SK-N-SH (cell line): ENCODE results near the gene CDS1. TPM values are rescaled to one million over a fixed set of nuclear protein-coding genes. Genes with fewer than 3 reads are reported as not detected.

Source experiments
- CTCF ChIA-PET: fragments of 300-600, 350-600 bp; formaldehyde crosslinking; extraction: SDS; loops from one replicate; lab custom pipeline; 2021; lab: Yijun Ruan, JAX
- POLR2A ChIA-PET: fragments of 350-600 bp; sonication (Branson Sonifier 250); formaldehyde crosslinking; extraction: SDS; loops from one replicate; lab custom pipeline; 2020; ENCODE audit warnings: antibody characterized with exemption, inconsistent platforms; lab: Yijun Ruan, JAX
- DNase-seq: peaks from one replicate; pipeline ENCODE4 v3.0.0; 2012
- H2AFZ ChIP-seq: fragments of 200-600 bp; sonication (generic); 2 replicates; pipeline ENCODE4 v1.8.1; 2016; ENCODE audit warnings: antibody characterized with exemption, mild to moderate bottlenecking, low read depth
- H3F3A ChIP-seq: fragments of 200-600 bp; sonication (generic); replicated peaks from 2 replicates; pipeline ENCODE3; 2016; ENCODE audit warnings: antibody characterized with exemption, mild to moderate bottlenecking; ENCODE audit not compliant: insufficient read depth
- H3K27ac ChIP-seq, 2 experiments: fragments of 200-500 bp in 1 of 2; fragments of 200-600 bp in 1 of 2; sonication (Bioruptor generic) in 1 of 2; sonication (generic), shearing (Covaris generic) in 1 of 2; 2 replicates each; pipeline versions ENCODE4 v1.5.1 to v1.6.1; 2014 to 2016; ENCODE audit warnings: low read depth in 2 of 2, inconsistent platforms in 1 of 2, low read length in 1 of 2, mild to moderate bottlenecking in 1 of 2, mixed read lengths in 1 of 2
- H3K27me3 ChIP-seq: fragments of 200-600 bp; sonication (generic), shearing (Covaris generic); 2 replicates; pipeline ENCODE4 v1.6.1; 2016; ENCODE audit warnings: mixed run types; ENCODE audit not compliant: insufficient read depth
- H3K36me3 ChIP-seq, 2 experiments: fragments of 200-500 bp in 1 of 2; fragments of 200-600 bp in 1 of 2; sonication (Bioruptor generic) in 1 of 2; sonication (generic) in 1 of 2; replicated peaks in 1 of 2; 2 replicates each; pipeline versions ENCODE3 to v1.5.1; 2014 to 2016; ENCODE audit warnings: low read length in 1 of 2, mild to moderate bottlenecking in 1 of 2; ENCODE audit not compliant: insufficient read depth in 2 of 2, control insufficient read depth in 1 of 2
- H3K4me1 ChIP-seq, 2 experiments: fragments of 200-500 bp in 1 of 2; fragments of 200-600 bp in 1 of 2; sonication (Bioruptor generic) in 1 of 2; sonication (generic), shearing (Covaris generic) in 1 of 2; 2 replicates each; pipeline versions ENCODE4 v1.5.1 to v1.6.1; 2014 to 2016; ENCODE audit warnings: low read depth in 1 of 2, low read length in 1 of 2, mixed run types in 1 of 2; ENCODE audit not compliant: insufficient read depth in 2 of 2, control insufficient read depth in 1 of 2
- H3K4me2 ChIP-seq: fragments of 200-600 bp; sonication (generic), shearing (Covaris generic); 2 replicates; pipeline ENCODE4 v1.6.1; 2017; ENCODE audit warnings: mixed run types
- H3K4me3 ChIP-seq, 2 experiments: fragments of 200-500 bp in 1 of 2; fragments of 200-600 bp in 1 of 2; sonication (Bioruptor generic) in 1 of 2; sonication (generic), shearing (Covaris generic) in 1 of 2; 2 replicates each; pipeline versions ENCODE4 v1.5.1 to v1.8.1; 2014 to 2016; ENCODE audit warnings: low read depth in 2 of 2, inconsistent platforms in 1 of 2, low read length in 1 of 2, mild to moderate bottlenecking in 1 of 2, mixed read lengths in 1 of 2, moderate library complexity in 1 of 2
- H3K79me2 ChIP-seq: fragments of 200-600 bp; sonication (generic); 2 replicates; pipeline ENCODE4 v1.8.1; 2017; ENCODE audit warnings: mild to moderate bottlenecking; ENCODE audit not compliant: insufficient read depth
- H3K9ac ChIP-seq: fragments of 200-600 bp; sonication (generic); 2 replicates; pipeline ENCODE4 v1.6.1; 2017; ENCODE audit warnings: mixed run types
- H3K9me2 ChIP-seq: fragments of 200-600 bp; sonication (generic); 2 replicates; pipeline ENCODE4 v1.6.1; 2017; ENCODE audit warnings: mixed run types
- H3K9me3 ChIP-seq: fragments of 200-600 bp; sonication (generic); 2 replicates; pipeline ENCODE4 v1.6.1; 2017; ENCODE audit warnings: mixed run types, mild to moderate bottlenecking, moderate library complexity
- H4K20me1 ChIP-seq: fragments of 200-600 bp; sonication (generic); 2 replicates; pipeline ENCODE4 v1.6.1; 2017; ENCODE audit warnings: mild to moderate bottlenecking, mixed run types; ENCODE audit not compliant: insufficient read depth
- CHD2 ChIP-seq: fragments of 150-350 bp; IDR thresholded peaks from 2 replicates; pipeline ENCODE4 v1.6.1; 2018; ENCODE audit warnings: low read length; ENCODE audit not compliant: partially characterized antibody
- EP300 ChIP-seq, 2 experiments: IDR thresholded peaks; 2 replicates each; pipeline versions ENCODE4 v1.4.0 to v1.6.1; 2012; ENCODE audit warnings: borderline replicate concordance in 1 of 2, low read depth in 1 of 2, low read length in 1 of 2
- EZH2phosphoT487 ChIP-seq: fragments of 200-600 bp; sonication (generic); IDR thresholded peaks from 2 replicates; pipeline ENCODE4 v1.6.1; 2017; ENCODE audit warnings: low read depth, mixed run types, mild to moderate bottlenecking, antibody characterized with exemption, moderate library complexity, borderline replicate concordance
- FOXM1 ChIP-seq: IDR thresholded peaks from 2 replicates; pipeline ENCODE4 v1.4.0; 2012; ENCODE audit warnings: low read depth, mild to moderate bottlenecking
- GATA2 ChIP-seq: sonication (generic); formaldehyde crosslinking; IDR thresholded peaks from 2 replicates; pipeline ENCODE4 v1.5.0; 2020; ENCODE audit warnings: mild to moderate bottlenecking, missing genetic modification reagents
- MEF2A ChIP-seq: IDR thresholded peaks from 2 replicates; pipeline ENCODE4 v1.4.0; 2012; ENCODE audit warnings: low read depth, borderline replicate concordance
- MXI1 ChIP-seq: IDR thresholded peaks from 2 replicates; pipeline ENCODE4 v1.6.1; 2012; ENCODE audit warnings: mild to moderate bottlenecking, low read depth, low read length, improper control_type of control experiment
- RCOR1 ChIP-seq: fragments of 150-350 bp; IDR thresholded peaks from 2 replicates; pipeline ENCODE4 v1.6.1; 2017; ENCODE audit warnings: antibody characterized with exemption, low read length
- SIN3A ChIP-seq: IDR thresholded peaks from 2 replicates; pipeline ENCODE4 v1.6.1; 2012; ENCODE audit warnings: low read depth, mild to moderate bottlenecking, low read length, moderate library complexity, borderline replicate concordance
- SMC3 ChIP-seq: IDR thresholded peaks from 2 replicates; pipeline ENCODE4 v1.6.1; 2012; ENCODE audit warnings: low read depth, low read length, improper control_type of control experiment
- TAF1 ChIP-seq: IDR thresholded peaks from 2 replicates; pipeline ENCODE4 v1.6.1; 2012; ENCODE audit warnings: low read depth, mild to moderate bottlenecking, low read length, moderate library complexity, borderline replicate concordance
- WGBS: methylation state at CpG from one replicate; pipeline ENCODE4 v1.1.6; 2017; ENCODE audit warnings: low lambda C conversion rate; 5-methylcytosine and 5-hydroxymethylcytosine counted together
- polyA plus RNA-seq, 3 experiments: library from polyadenylated mRNA; depleted of rRNA; stranded (reverse); fragments of >200 nt; gene quantifications; 2 replicates each; pipeline ENCODE4 v1.2.3, GENCODE V29; 2012
- TF ChIP-seq, protein P1 (sequence below): fragments of 200-600 bp; sonication (generic); IDR thresholded peaks from 2 replicates; pipeline ENCODE4 v1.6.1; 2017; ENCODE audit warnings: antibody characterized with exemption, mild to moderate bottlenecking, moderate library complexity
- TF ChIP-seq, protein P2 (sequence below): IDR thresholded peaks from 2 replicates; pipeline ENCODE4 v1.6.1; 2012; ENCODE audit warnings: mild to moderate bottlenecking, low read depth, low read length, moderate library complexity
- TF ChIP-seq, protein P3 (sequence below): IDR thresholded peaks from 2 replicates; pipeline ENCODE4 v1.4.0; 2012; ENCODE audit warnings: low read depth, borderline replicate concordance
- TF ChIP-seq, protein P4 (sequence below): IDR thresholded peaks from 2 replicates; pipeline ENCODE4 v1.4.0; 2012; ENCODE audit warnings: low read depth
- TF ChIP-seq, protein P5 (sequence below): fragments of 150-350 bp; IDR thresholded peaks from 2 replicates; pipeline ENCODE4 v1.6.1; 2016; ENCODE audit warnings: mild to moderate bottlenecking, low read depth, low read length

Gene CDS1
- polyA plus RNA-seq, 1 of the 3 experiments (the other 2 are of a cell fraction) = 0.02 TPM

DNA sequence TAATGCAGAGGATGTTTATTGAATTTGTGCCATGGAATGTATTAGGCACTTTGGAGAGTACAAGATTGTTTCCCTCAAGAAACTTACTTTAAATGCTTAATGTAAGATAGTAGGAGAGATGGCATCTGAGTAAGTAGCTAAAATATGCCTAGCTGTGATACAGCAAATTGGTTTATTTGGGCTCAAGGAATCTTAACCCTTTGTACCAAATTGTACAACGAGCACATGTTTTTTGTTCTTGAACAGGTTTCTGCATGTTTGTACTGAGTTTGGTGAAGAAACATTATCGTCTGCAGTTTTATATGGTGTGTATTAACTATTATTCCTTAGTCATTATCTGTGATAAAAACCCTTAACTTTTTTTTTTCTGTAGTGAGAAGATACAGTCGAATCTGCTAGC is 48.6 kb downstream of the CDS1 start:
- DNase-seq = no peak
- Histone ChIP-seq H4K20me1 (no peaks in the 10 kb centered on the region), H3K9ac (no peak overlapping the region), H3K36me3 (no peaks in the 10 kb centered on the region), H3K4me2 (no peak overlapping the region), H3K9me3 (no peaks in the 10 kb centered on the region), H3K9me2 (no peaks in the 10 kb centered on the region), H3K4me3 (no peak overlapping the region), H3K27ac (no peak overlapping the region), H3K4me1 (no peaks in the 10 kb centered on the region), H3K27me3 (no peaks in the 10 kb centered on the region), H3F3A (no peaks in the 10 kb centered on the region), H3K79me2 (no peaks in the 10 kb centered on the region)
- CTCF ChIA-PET = no interaction called here
- TF ChIP-seq TAF1 (no peak), FOXM1 (no peak), EP300 (IDR thresholded peaks at IDR 0.05; ENCODE audit: borderline replicate concordance in 1 of 2, low read depth in 1 of 2, low read length in 1 of 2) (no peak), GATA2 (CRISPR knock-in tag) (no peak), CHD2 (no peak), MEF2A (no peak), MXI1 (no peak), EZH2phosphoT487 (no peak), SMC3 (no peak), SIN3A (no peak), RCOR1 (no peak)
- TF ChIP-seq, protein P1, sequence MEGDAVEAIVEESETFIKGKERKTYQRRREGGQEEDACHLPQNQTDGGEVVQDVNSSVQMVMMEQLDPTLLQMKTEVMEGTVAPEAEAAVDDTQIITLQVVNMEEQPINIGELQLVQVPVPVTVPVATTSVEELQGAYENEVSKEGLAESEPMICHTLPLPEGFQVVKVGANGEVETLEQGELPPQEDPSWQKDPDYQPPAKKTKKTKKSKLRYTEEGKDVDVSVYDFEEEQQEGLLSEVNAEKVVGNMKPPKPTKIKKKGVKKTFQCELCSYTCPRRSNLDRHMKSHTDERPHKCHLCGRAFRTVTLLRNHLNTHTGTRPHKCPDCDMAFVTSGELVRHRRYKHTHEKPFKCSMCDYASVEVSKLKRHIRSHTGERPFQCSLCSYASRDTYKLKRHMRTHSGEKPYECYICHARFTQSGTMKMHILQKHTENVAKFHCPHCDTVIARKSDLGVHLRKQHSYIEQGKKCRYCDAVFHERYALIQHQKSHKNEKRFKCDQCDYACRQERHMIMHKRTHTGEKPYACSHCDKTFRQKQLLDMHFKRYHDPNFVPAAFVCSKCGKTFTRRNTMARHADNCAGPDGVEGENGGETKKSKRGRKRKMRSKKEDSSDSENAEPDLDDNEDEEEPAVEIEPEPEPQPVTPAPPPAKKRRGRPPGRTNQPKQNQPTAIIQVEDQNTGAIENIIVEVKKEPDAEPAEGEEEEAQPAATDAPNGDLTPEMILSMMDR = no peak
- TF ChIP-seq, protein P2, sequence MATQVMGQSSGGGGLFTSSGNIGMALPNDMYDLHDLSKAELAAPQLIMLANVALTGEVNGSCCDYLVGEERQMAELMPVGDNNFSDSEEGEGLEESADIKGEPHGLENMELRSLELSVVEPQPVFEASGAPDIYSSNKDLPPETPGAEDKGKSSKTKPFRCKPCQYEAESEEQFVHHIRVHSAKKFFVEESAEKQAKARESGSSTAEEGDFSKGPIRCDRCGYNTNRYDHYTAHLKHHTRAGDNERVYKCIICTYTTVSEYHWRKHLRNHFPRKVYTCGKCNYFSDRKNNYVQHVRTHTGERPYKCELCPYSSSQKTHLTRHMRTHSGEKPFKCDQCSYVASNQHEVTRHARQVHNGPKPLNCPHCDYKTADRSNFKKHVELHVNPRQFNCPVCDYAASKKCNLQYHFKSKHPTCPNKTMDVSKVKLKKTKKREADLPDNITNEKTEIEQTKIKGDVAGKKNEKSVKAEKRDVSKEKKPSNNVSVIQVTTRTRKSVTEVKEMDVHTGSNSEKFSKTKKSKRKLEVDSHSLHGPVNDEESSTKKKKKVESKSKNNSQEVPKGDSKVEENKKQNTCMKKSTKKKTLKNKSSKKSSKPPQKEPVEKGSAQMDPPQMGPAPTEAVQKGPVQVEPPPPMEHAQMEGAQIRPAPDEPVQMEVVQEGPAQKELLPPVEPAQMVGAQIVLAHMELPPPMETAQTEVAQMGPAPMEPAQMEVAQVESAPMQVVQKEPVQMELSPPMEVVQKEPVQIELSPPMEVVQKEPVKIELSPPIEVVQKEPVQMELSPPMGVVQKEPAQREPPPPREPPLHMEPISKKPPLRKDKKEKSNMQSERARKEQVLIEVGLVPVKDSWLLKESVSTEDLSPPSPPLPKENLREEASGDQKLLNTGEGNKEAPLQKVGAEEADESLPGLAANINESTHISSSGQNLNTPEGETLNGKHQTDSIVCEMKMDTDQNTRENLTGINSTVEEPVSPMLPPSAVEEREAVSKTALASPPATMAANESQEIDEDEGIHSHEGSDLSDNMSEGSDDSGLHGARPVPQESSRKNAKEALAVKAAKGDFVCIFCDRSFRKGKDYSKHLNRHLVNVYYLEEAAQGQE = no peak
- TF ChIP-seq, protein P3, sequence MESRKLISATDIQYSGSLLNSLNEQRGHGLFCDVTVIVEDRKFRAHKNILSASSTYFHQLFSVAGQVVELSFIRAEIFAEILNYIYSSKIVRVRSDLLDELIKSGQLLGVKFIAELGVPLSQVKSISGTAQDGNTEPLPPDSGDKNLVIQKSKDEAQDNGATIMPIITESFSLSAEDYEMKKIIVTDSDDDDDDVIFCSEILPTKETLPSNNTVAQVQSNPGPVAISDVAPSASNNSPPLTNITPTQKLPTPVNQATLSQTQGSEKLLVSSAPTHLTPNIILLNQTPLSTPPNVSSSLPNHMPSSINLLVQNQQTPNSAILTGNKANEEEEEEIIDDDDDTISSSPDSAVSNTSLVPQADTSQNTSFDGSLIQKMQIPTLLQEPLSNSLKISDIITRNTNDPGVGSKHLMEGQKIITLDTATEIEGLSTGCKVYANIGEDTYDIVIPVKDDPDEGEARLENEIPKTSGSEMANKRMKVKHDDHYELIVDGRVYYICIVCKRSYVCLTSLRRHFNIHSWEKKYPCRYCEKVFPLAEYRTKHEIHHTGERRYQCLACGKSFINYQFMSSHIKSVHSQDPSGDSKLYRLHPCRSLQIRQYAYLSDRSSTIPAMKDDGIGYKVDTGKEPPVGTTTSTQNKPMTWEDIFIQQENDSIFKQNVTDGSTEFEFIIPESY = no peak
- TF ChIP-seq, protein P4, sequence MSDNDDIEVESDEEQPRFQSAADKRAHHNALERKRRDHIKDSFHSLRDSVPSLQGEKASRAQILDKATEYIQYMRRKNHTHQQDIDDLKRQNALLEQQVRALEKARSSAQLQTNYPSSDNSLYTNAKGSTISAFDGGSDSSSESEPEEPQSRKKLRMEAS = no peak
- TF ChIP-seq, protein P5, sequence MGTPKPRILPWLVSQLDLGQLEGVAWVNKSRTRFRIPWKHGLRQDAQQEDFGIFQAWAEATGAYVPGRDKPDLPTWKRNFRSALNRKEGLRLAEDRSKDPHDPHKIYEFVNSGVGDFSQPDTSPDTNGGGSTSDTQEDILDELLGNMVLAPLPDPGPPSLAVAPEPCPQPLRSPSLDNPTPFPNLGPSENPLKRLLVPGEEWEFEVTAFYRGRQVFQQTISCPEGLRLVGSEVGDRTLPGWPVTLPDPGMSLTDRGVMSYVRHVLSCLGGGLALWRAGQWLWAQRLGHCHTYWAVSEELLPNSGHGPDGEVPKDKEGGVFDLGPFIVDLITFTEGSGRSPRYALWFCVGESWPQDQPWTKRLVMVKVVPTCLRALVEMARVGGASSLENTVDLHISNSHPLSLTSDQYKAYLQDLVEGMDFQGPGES = no peak
- TF ChIP-seq, all 33 proteins: peak for 0
- POLR2A ChIA-PET = no interaction called here
- 25% methylated on average over 3 of the region's 3 CpGs for WGBS
- H2AFZ ChIP-seq = no peak overlapping the region
